Neutrophil (primary cell): ENCODE data around the gene TTYH3.

Experiments used
- H3K27ac ChIP-seq: fragments of 200-600 bp; sonication (generic); 2 replicates; pipeline ENCODE4 v1.5.1; 2016; ENCODE audit warnings: mild to moderate bottlenecking, moderate library complexity
- H3K27me3 ChIP-seq: fragments of 200-600 bp; sonication (generic); 2 replicates; pipeline ENCODE4 v1.6.0; 2016; ENCODE audit warnings: mild to moderate bottlenecking
- H3K36me3 ChIP-seq: fragments of 200-600 bp; sonication (generic); 2 replicates; pipeline ENCODE4 v1.5.1; 2017
- H3K4me1 ChIP-seq, 2 experiments: fragments of 200-600 bp in 1 of 2; sonication (generic) in 1 of 2; 1 replicate in 1 of 2; 2 replicates in 1 of 2; pipeline versions ENCODE4 v1.5.1 to v1.6.1; 2013 to 2016; ENCODE audit warnings: low read depth in 1 of 2, low read length in 1 of 2, mild to moderate bottlenecking in 1 of 2, moderate library complexity in 1 of 2; ENCODE audit not compliant: control insufficient read depth in 1 of 2, insufficient read depth in 1 of 2
- H3K4me3 ChIP-seq, 2 experiments: fragments of 200-600 bp in 1 of 2; sonication (generic) in 1 of 2; 1 replicate in 1 of 2; 2 replicates in 1 of 2; pipeline ENCODE4 v1.5.1; 2013 to 2016; ENCODE audit warnings: low read depth in 1 of 2, low read length in 1 of 2, mild to moderate bottlenecking in 1 of 2, moderate library complexity in 1 of 2
- H3K9me3 ChIP-seq: fragments of 200-600 bp; sonication (generic); 2 replicates; pipeline ENCODE4 v1.5.1; 2016
- TF ChIP-seq, protein P1 (sequence below): fragments of 200-600 bp; sonication (generic); IDR thresholded peaks from 2 replicates; pipeline ENCODE4 v1.5.1; 2016; ENCODE audit warnings: antibody characterized with exemption

The TTYH3 gene

GRCh38 chr7:2638224-2638991 lies 6.6 kb downstream of the TTYH3 start:
- H3K4me3 ChIP-seq = no peak overlapping the region
- H3K36me3 ChIP-seq = no peaks in the 10 kb centered on the region
- peaks cover 8% of the 10 kb centered on the region for H3K27me3 ChIP-seq
- TF ChIP-seq, protein P1, sequence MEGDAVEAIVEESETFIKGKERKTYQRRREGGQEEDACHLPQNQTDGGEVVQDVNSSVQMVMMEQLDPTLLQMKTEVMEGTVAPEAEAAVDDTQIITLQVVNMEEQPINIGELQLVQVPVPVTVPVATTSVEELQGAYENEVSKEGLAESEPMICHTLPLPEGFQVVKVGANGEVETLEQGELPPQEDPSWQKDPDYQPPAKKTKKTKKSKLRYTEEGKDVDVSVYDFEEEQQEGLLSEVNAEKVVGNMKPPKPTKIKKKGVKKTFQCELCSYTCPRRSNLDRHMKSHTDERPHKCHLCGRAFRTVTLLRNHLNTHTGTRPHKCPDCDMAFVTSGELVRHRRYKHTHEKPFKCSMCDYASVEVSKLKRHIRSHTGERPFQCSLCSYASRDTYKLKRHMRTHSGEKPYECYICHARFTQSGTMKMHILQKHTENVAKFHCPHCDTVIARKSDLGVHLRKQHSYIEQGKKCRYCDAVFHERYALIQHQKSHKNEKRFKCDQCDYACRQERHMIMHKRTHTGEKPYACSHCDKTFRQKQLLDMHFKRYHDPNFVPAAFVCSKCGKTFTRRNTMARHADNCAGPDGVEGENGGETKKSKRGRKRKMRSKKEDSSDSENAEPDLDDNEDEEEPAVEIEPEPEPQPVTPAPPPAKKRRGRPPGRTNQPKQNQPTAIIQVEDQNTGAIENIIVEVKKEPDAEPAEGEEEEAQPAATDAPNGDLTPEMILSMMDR = no peak
- no peaks in the 10 kb centered on the region for H3K9me3 ChIP-seq
- peaks cover 31 to 34% of the 10 kb centered on the region in 2 experiments for H3K4me1 ChIP-seq
- no peak overlapping the region for H3K27ac ChIP-seq

DNA sequence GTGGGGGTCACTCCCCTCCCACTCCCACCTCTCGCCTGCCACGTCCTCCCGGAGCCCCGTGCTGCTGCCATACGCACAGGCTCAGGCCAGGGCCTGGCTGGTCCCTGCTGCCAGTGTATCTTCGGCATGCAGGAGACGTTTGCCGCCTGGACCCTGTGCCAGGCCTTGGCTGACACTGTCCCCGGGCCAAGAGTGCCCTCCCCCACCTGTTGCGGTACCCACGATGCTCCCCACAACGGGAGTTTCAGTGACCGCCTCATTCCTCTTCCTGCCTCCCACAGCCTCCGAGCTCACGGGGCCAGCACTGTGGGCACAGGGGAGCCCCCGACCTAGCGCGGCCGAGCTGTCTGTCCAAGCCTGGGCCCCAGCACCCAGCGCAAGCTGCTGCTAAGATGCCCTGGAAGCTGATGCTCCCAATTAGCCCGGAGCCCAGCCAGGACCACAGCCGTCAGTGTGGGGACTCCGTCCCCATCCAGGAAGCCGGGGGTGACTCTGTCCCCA lies 7.4 kb downstream of the TTYH3 start:
- no peak overlapping the region for H3K4me3 ChIP-seq
- H3K4me1 ChIP-seq = peaks cover 30 to 36% of the 10 kb centered on the region in 2 experiments
- peaks cover under 1% of the 10 kb centered on the region for H3K27me3 ChIP-seq
- no peaks in the 10 kb centered on the region for H3K9me3 ChIP-seq
- no peak overlapping the region for H3K27ac ChIP-seq
- no peaks in the 10 kb centered on the region for H3K36me3 ChIP-seq
- TF ChIP-seq, protein P1 = no peak

GRCh38 chr7:2639695-2640481 lies 8.1 kb downstream of the TTYH3 start:
- no peak overlapping the region for H3K4me3 ChIP-seq
- H3K4me1 ChIP-seq = peaks cover 37 to 42% of the 10 kb centered on the region in 2 experiments
- TF ChIP-seq, protein P1 = no peak
- no peak overlapping the region for H3K27ac ChIP-seq
- no peaks in the 10 kb centered on the region for H3K27me3 ChIP-seq
- no peaks in the 10 kb centered on the region for H3K9me3 ChIP-seq
- H3K36me3 ChIP-seq = no peaks in the 10 kb centered on the region

GRCh38 chr7:2640482-2640830 lies 8.7 kb downstream of the TTYH3 start:
- Histone ChIP-seq H3K27ac (no peak overlapping the region), H3K4me3 (no peak overlapping the region), H3K36me3 (no peaks in the 10 kb centered on the region), H3K27me3 (no peaks in the 10 kb centered on the region), H3K9me3 (no peaks in the 10 kb centered on the region), H3K4me1 (peaks cover 42 to 48% of the 10 kb centered on the region in 2 experiments)
- TF ChIP-seq, protein P1 = no peak

DNA sequence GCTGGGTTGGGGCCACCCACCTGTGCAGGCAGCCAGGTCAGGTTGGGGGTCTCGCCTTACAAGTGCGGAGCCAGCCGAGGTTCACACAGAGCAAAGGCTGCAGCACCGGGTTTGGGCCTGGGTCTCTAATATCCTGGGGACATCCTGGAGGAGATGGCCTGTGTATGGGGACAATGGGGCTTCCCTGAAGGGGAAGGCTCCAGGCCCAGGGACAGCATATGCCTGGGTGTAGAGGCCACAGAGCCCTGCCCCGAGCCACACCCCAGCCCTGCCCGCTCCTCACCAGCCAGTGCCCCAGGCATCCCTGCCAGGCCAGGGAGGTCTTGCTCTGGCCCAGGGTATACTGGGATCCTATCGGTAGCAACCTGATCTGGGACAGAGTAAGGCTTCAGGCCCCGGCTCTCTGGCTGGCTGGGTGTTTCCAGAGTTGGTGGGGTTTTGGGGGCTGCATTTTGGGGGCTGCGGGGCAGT lies 9.1 kb downstream of the TTYH3 start:
- TF ChIP-seq, protein P1 = no peak
- Histone ChIP-seq H3K36me3 (no peaks in the 10 kb centered on the region), H3K4me3 (peak overlapping the region in 1 of 2 experiments; percentile 50)

More for the DNA sequence above, 9.1 kb downstream of the TTYH3 start:
- H3K27me3 ChIP-seq = no peaks in the 10 kb centered on the region
- H3K4me1 ChIP-seq = peaks cover 47 to 52% of the 10 kb centered on the region in 2 experiments
- peak overlapping the region; percentile 71 for H3K27ac ChIP-seq
- H3K9me3 ChIP-seq = no peaks in the 10 kb centered on the region
